K562 (cell line): ENCODE measurements around the gene CYP2D6.

Source experiments
- CTCF ChIP-seq, 3 experiments: IDR thresholded peaks in 2 of 3; conservative IDR thresholded peaks in 1 of 3; 2 replicates each; pipeline ENCODE4 v1.5.1; 2011 to 2012; ENCODE audit warnings: low read length in 3 of 3, mild to moderate bottlenecking in 3 of 3, control low read depth in 2 of 3, improper control_type of control experiment in 1 of 3, inconsistent platforms in 1 of 3, low read depth in 1 of 3, mixed read lengths in 1 of 3, moderate library complexity in 1 of 3; ENCODE audit not compliant: insufficient read depth in 2 of 3
- ETS2 ChIP-seq: IDR thresholded peaks from 2 replicates; pipeline ENCODE4 v1.6.1; 2016; ENCODE audit warnings: borderline replicate concordance, missing genetic modification characterization, mild to moderate bottlenecking, moderate library complexity, missing compliant biosample characterization; ENCODE audit not compliant: poor library complexity, severe bottlenecking
- MAX ChIP-seq: sonication (generic); formaldehyde crosslinking; IDR thresholded peaks from 2 replicates; pipeline ENCODE4 v1.9.0; 2022; ENCODE audit warnings: mild to moderate bottlenecking, missing genetic modification reagents
- RBM34 ChIP-seq: fragments of 200-400 bp; formaldehyde crosslinking; IDR thresholded peaks from 2 replicates; pipeline ENCODE4 v1.6.1; 2018; ENCODE audit warnings: low read length, borderline replicate concordance; ENCODE audit not compliant: insufficient read depth
- SOX6 ChIP-seq: fragments of 450-650 bp; IDR thresholded peaks from 2 replicates; pipeline ENCODE4 v1.6.1; 2014; ENCODE audit warnings: mild to moderate bottlenecking
- SRSF1 ChIP-seq: fragments of 200-400 bp; formaldehyde crosslinking; IDR thresholded peaks from 2 replicates; pipeline ENCODE4 v1.6.1; 2017; ENCODE audit warnings: mild to moderate bottlenecking, low read depth, low read length, moderate library complexity
- TCF7L2 ChIP-seq: fragments of 150-350 bp; IDR thresholded peaks from 2 replicates; pipeline ENCODE4 v1.6.1; 2016; ENCODE audit warnings: low read depth, mild to moderate bottlenecking, low read length, moderate library complexity
- ZNF140 ChIP-seq: fragments of 250-450 bp; sonication (Bioruptor Pico); IDR thresholded peaks from 2 replicates; pipeline ENCODE4 v1.8.0; 2021; ENCODE audit warnings: moderate library complexity, mild to moderate bottlenecking, inconsistent platforms

GRCh38 chr22:42080287-42080686, 50.3 kb downstream of the CYP2D6 start:
- no peak for TF ChIP-seq SRSF1
- TF ChIP-seq TCF7L2 = no peak
- TF ChIP-seq RBM34 = no peak
- no peak for TF ChIP-seq CTCF (IDR thresholded peaks at IDR 0.05 in 2 of 3, conservative IDR thresholded peaks at IDR 0.05 in 1 of 3; ENCODE audit: insufficient read depth in 2 of 3, low read depth in 1 of 3, low read length in 3 of 3)
- TF ChIP-seq ETS2 (tag) = no peak
- TF ChIP-seq SOX6 = no peak
- TF ChIP-seq MAX (CRISPR knock-in tag) = no peak
- TF ChIP-seq ZNF140 (CRISPR knock-in tag) = no peak
